DMS153 treated with DMSO at 0.1 percent for 48 hours (cell line): ENCODE measurements around the gene AVP.

ENCODE experiments used
- DNase-seq: peaks from one replicate; lab custom pipeline; 2025; ENCODE audit not compliant: unreplicated experiment; lab: John Stamatoyannopoulos, UW

The AVP gene

GRCh38 chr20:3047486-3048419 is 36.8 kb downstream of the AVP start:
- DNase-seq, result no peak

- DNase-seq, result no peak
Measured at GRCh38 chr20:3046677-3047462, 37.7 kb downstream of the AVP start.

GRCh38 chr20:3045816-3046676 is 38.5 kb downstream of the AVP start, which contains the start of gene MRPS26:
Gene MRPS26, plus strand, starts transcription at chr20:3046052. Its CDS starts 17 bp downstream, at chr20:3046069.
- DNase-seq, result peak; percentile 61

- peak; percentile 61 for DNase-seq
Measured at GRCh38 chr20:3045042-3045815, 39.3 kb downstream of the AVP start.

GRCh38 chr20:3044336-3044965 is 40.1 kb downstream of the AVP start:
- no peak for DNase-seq

- DNase-seq, result no peak
Measured at GRCh38 chr20:3043322-3043721, 41.2 kb downstream of the AVP start, which contains the start of gene GNRH2. Gene GNRH2, plus strand, starts transcription at chr20:3043622. Its CDS starts 793 bp downstream, at chr20:3044415.

GRCh38 chr20:3042625-3043024 is 41.9 kb downstream of the AVP start:
- DNase-seq, result no peak

GRCh38 chr20:3041854-3042409 is 42.6 kb downstream of the AVP start:
- peak; percentile 49 for DNase-seq

GRCh38 chr20:3040086-3040485 is 44.4 kb downstream of the AVP start:
- DNase-seq, result no peak

GRCh38 chr20:3039426-3039825 is 45.1 kb downstream of the AVP start:
- no peak for DNase-seq

- DNase-seq, result no peak
Measured at GRCh38 chr20:3038454-3038853, 46.1 kb downstream of the AVP start.

GRCh38 chr20:3037654-3038053 is 46.9 kb downstream of the AVP start:
- no peak for DNase-seq

- no peak for DNase-seq
Measured at GRCh38 chr20:3032624-3033023, 51.9 kb downstream of the AVP start.
